H9 (cell line): ENCODE data around the gene ERVW-1. TPM values are rescaled to one million over a fixed set of nuclear protein-coding genes. Genes with fewer than 3 reads are reported as not detected.
"Not testable (repeated sequence)": the region's sequence is repeated elsewhere in the genome, so short reads cannot be mapped to it uniquely, and the experiment has no call there.

Experiments
- DNase-seq: peaks from one replicate; pipeline ENCODE4 v3.0.0-alpha.2; 2017
- H2AFZ ChIP-seq: one replicate; pipeline ENCODE4 v1.6.1; 2013; ENCODE audit warnings: mild to moderate bottlenecking, low read length, control low read depth, moderate library complexity
- H2AK5ac ChIP-seq: 2 replicates; pipeline ENCODE4 v1.6.1; 2013; ENCODE audit warnings: low read length, control low read depth, mixed read lengths; ENCODE audit not compliant: insufficient read length
- H2BK120ac ChIP-seq: one replicate; pipeline ENCODE4 v1.6.1; 2013; ENCODE audit warnings: low read depth, mild to moderate bottlenecking, low read length, control low read depth, inconsistent platforms; ENCODE audit not compliant: poor library complexity, severe bottlenecking
- H2BK12ac ChIP-seq: 2 replicates; pipeline ENCODE4 v1.6.1; 2013; ENCODE audit warnings: low read length, control low read depth, mixed read lengths, low read depth; ENCODE audit not compliant: insufficient read length
- H2BK15ac ChIP-seq: 2 replicates; pipeline ENCODE4 v1.6.1; 2013; ENCODE audit warnings: low read depth, low read length, control low read depth
- H2BK20ac ChIP-seq: one replicate; pipeline ENCODE4 v1.6.1; 2013; ENCODE audit warnings: low read depth, mild to moderate bottlenecking, low read length, control low read depth, inconsistent platforms; ENCODE audit not compliant: poor library complexity, severe bottlenecking
- H2BK5ac ChIP-seq: 2 replicates; pipeline ENCODE4 v1.6.1; 2013; ENCODE audit warnings: low read length, control low read depth, mixed read lengths; ENCODE audit not compliant: insufficient read length
- H3K14ac ChIP-seq: 2 replicates; pipeline ENCODE4 v1.6.1; 2013; ENCODE audit warnings: low read length, control low read depth; ENCODE audit not compliant: insufficient read depth
- H3K18ac ChIP-seq: 2 replicates; pipeline ENCODE4 v1.6.1; 2013; ENCODE audit warnings: low read depth, mild to moderate bottlenecking, mixed read lengths, low read length, control low read depth; ENCODE audit not compliant: insufficient read length
- H3K23ac ChIP-seq: 2 replicates; pipeline ENCODE4 v1.6.1; 2013; ENCODE audit warnings: low read length, control low read depth, mixed read lengths, low read depth; ENCODE audit not compliant: insufficient read length
- H3K23me2 ChIP-seq: 2 replicates; pipeline ENCODE4 v1.6.1; 2013; ENCODE audit warnings: low read depth, mild to moderate bottlenecking, mixed read lengths, low read length, control low read depth; ENCODE audit not compliant: insufficient read length, poor library complexity, severe bottlenecking
- H3K27ac ChIP-seq: 2 replicates; pipeline ENCODE4 v1.5.1; 2013; ENCODE audit warnings: low read length, control low read depth, mixed read lengths, low read depth; ENCODE audit not compliant: insufficient read length
- H3K27me3 ChIP-seq: 2 replicates; pipeline ENCODE4 v1.6.1; 2013; ENCODE audit warnings: low read length, control low read depth, inconsistent platforms; ENCODE audit not compliant: insufficient read depth
- H3K4ac ChIP-seq: 2 replicates; pipeline ENCODE4 v1.6.1; 2013; ENCODE audit warnings: low read depth, mild to moderate bottlenecking, control low read depth, inconsistent platforms, low read length, moderate library complexity
- H3K4me1 ChIP-seq: 2 replicates; pipeline ENCODE4 v1.6.1; 2013; ENCODE audit warnings: low read length, control low read depth, inconsistent platforms; ENCODE audit not compliant: insufficient read depth
- H3K4me2 ChIP-seq: 2 replicates; pipeline ENCODE4 v1.6.1; 2013; ENCODE audit warnings: low read length, control low read depth, mixed read lengths; ENCODE audit not compliant: insufficient read length, insufficient read depth
- H3K56ac ChIP-seq: 2 replicates; pipeline ENCODE4 v1.6.1; 2013; ENCODE audit warnings: low read depth, mild to moderate bottlenecking, mixed read lengths, low read length, control low read depth; ENCODE audit not compliant: insufficient read length
- H3K79me1 ChIP-seq: 2 replicates; pipeline ENCODE4 v1.6.1; 2013; ENCODE audit warnings: low read depth, mild to moderate bottlenecking, moderate library complexity, low read length, control low read depth, inconsistent platforms; ENCODE audit not compliant: insufficient read depth, poor library complexity, severe bottlenecking
- H3K79me2 ChIP-seq: 2 replicates; pipeline ENCODE4 v1.6.1; 2013; ENCODE audit warnings: low read length, control low read depth, inconsistent platforms; ENCODE audit not compliant: insufficient read depth
- H3K9ac ChIP-seq: 2 replicates; pipeline ENCODE4 v1.6.1; 2013; ENCODE audit warnings: low read length, control low read depth, mixed read lengths; ENCODE audit not compliant: insufficient read length; ENCODE audit errors: extremely low read depth
- H3K9me3 ChIP-seq: one replicate; pipeline ENCODE4 v1.6.1; 2013; ENCODE audit warnings: low read depth, low read length, inconsistent platforms; ENCODE audit not compliant: control insufficient read depth
- H3T11ph ChIP-seq: one replicate; pipeline ENCODE4 v1.6.1; 2013; ENCODE audit warnings: mild to moderate bottlenecking, low read length, control low read depth, inconsistent platforms
- H4K20me1 ChIP-seq: one replicate; pipeline ENCODE4 v1.6.1; 2013; ENCODE audit not compliant: control insufficient read depth, insufficient read length, insufficient read depth
- H4K5ac ChIP-seq: 2 replicates; pipeline ENCODE4 v1.6.1; 2013; ENCODE audit warnings: low read depth, mild to moderate bottlenecking, mixed read lengths, low read length, control low read depth; ENCODE audit not compliant: insufficient read length
- H4K8ac ChIP-seq: replicated peaks from 2 replicates; pipeline ENCODE4 v1.6.1; 2013; ENCODE audit warnings: low read length, control low read depth, mixed read lengths, low read depth; ENCODE audit not compliant: insufficient read length
- H4K91ac ChIP-seq: 2 replicates; pipeline ENCODE4 v1.6.1; 2013; ENCODE audit warnings: low read depth, mild to moderate bottlenecking, moderate library complexity, mixed read lengths, low read length, control low read depth; ENCODE audit not compliant: insufficient read length
- H3K27ac Mint-ChIP-seq, 3 experiments: 2 replicates in 2 of 3; 3 replicates in 1 of 3; pipeline ENCODE4 v1.8.0; 2020 to 2021; ENCODE audit warnings: mixed read lengths in 3 of 3, mild to moderate bottlenecking in 1 of 3, moderate library complexity in 1 of 3
- H3K27me3 Mint-ChIP-seq: 2 replicates; pipeline ENCODE4 v1.8.0; 2021; ENCODE audit warnings: low read depth, mild to moderate bottlenecking, moderate library complexity, mixed read lengths
- H3K36me3 Mint-ChIP-seq, 3 experiments: 2 replicates in 2 of 3; 3 replicates in 1 of 3; pipeline ENCODE4 v1.8.0; 2020 to 2021; ENCODE audit warnings: low read depth in 3 of 3, mixed read lengths in 3 of 3; ENCODE audit not compliant: insufficient read depth in 1 of 3
- H3K4me1 Mint-ChIP-seq, 2 experiments: 2 replicates each; pipeline ENCODE4 v1.8.0; 2020; ENCODE audit warnings: mixed read lengths in 2 of 2
- H3K4me3 Mint-ChIP-seq, 2 experiments: 2 replicates in 1 of 2; 3 replicates in 1 of 2; pipeline ENCODE4 v1.8.0; 2020 to 2021; ENCODE audit warnings: mild to moderate bottlenecking in 2 of 2, mixed read lengths in 2 of 2, moderate library complexity in 1 of 2
- H3K9me3 Mint-ChIP-seq, 2 experiments: 2 replicates in 1 of 2; 3 replicates in 1 of 2; pipeline ENCODE4 v1.8.0; 2020; ENCODE audit warnings: mild to moderate bottlenecking in 2 of 2, mixed read lengths in 2 of 2, moderate library complexity in 1 of 2
- WGBS: extraction: QIAGEN DNeasy Blood & Tissue Kit; methylation state at CpG from one replicate; pipeline ENCODE4 v1.1.7; 2013; ENCODE audit warnings: missing lambda C conversion rate, low lambda C conversion rate, mixed read lengths; ENCODE audit not compliant: insufficient read length; ENCODE audit errors: extremely low coverage; 5-methylcytosine and 5-hydroxymethylcytosine counted together
- total RNA-seq: library from RNA; stranded (reverse); gene quantifications from 2 replicates; pipeline ENCODE4 v1.2.1, GENCODE V29; 2021

Gene ERVW-1
- total RNA-seq, 1 experiment from 2014 or later = not detected

- H2BK20ac ChIP-seq, H2AFZ ChIP-seq, H3K27ac ChIP-seq, H4K8ac ChIP-seq, DNase-seq, H2BK12ac ChIP-seq, H4K5ac ChIP-seq, H2AK5ac ChIP-seq, H4K91ac ChIP-seq, H3K9me3 ChIP-seq, H3K23ac ChIP-seq, H3K4ac ChIP-seq, H3T11ph ChIP-seq, H3K4me3 Mint-ChIP-seq, H2BK120ac ChIP-seq, H3K56ac ChIP-seq, H3K79me1 ChIP-seq, H3K4me1 Mint-ChIP-seq, H3K27me3 Mint-ChIP-seq, H3K14ac ChIP-seq, H3K4me1 ChIP-seq, H3K9ac ChIP-seq, H2BK15ac ChIP-seq, H3K4me2 ChIP-seq, H3K27me3 ChIP-seq, H3K79me2 ChIP-seq, H4K20me1 ChIP-seq, H3K27ac Mint-ChIP-seq, H3K18ac ChIP-seq, H2BK5ac ChIP-seq, H3K23me2 ChIP-seq: not testable (repeated sequence)
- Mint-ChIP-seq H3K36me3 (peaks cover 14 to 16% (median 14%) of the 10 kb centered on the region in 3 experiments), H3K9me3 (peaks cover 16 to 20% of the 10 kb centered on the region in 2 experiments)
- WGBS = no CpG with 5 or more reads among the region's 9 CpGs
These were observed 9.2 kb downstream of the ERVW-1 start for GRCh38 chr7:92468589-92468988.
